ENCODE data around the gene SGCA.

Gene SGCA

GRCh38 chr17:50210240-50211225 lies 44.7 kb downstream of the SGCA start:
- no peak for DNase-seq

GRCh38 chr17:50211249-50212120 lies 45.7 kb downstream of the SGCA start:
- no peak for DNase-seq

- no peak for DNase-seq
Observed at GRCh38 chr17:50212121-50212843, 46.5 kb downstream of the SGCA start.

GRCh38 chr17:50213026-50214022 lies 47.5 kb downstream of the SGCA start:
- peak; percentile 45 for DNase-seq

GRCh38 chr17:50214976-50215760 lies 49.4 kb downstream of the SGCA start:
- no peak for DNase-seq

- no peak for DNase-seq
Observed at GRCh38 chr17:50217591-50217990, 51.8 kb downstream of the SGCA start.

- DNase-seq = no peak
Observed at GRCh38 chr17:50218071-50218759, 52.4 kb downstream of the SGCA start.

GRCh38 chr17:50218771-50219315 lies 53.0 kb downstream of the SGCA start:
- DNase-seq = no peak

GRCh38 chr17:50219342-50219741 lies 53.5 kb downstream of the SGCA start:
- DNase-seq = no peak

- no peak for DNase-seq
Observed at GRCh38 chr17:50219939-50220465, 54.2 kb downstream of the SGCA start.

GRCh38 chr17:50220811-50221210 lies 55.0 kb downstream of the SGCA start:
- DNase-seq = no peak

GRCh38 chr17:50221266-50221863 lies 55.6 kb downstream of the SGCA start:
- no peak for DNase-seq

GRCh38 chr17:50221864-50222545 lies 56.2 kb downstream of the SGCA start:
- DNase-seq = no peak

- no peak for DNase-seq
Observed at GRCh38 chr17:50222922-50223321, 57.1 kb downstream of the SGCA start.
